Transverse colon (tissue), 3 donors: Measurements from ENCODE around the gene GRIN2A.

ENCODE experiments used
- POLR2A ChIP-seq: fragments of 450-650 bp; IDR thresholded peaks from one replicate; pipeline ENCODE4 v1.6.1; 2016; ENCODE audit warnings: antibody characterized with exemption, mild to moderate bottlenecking, moderate library complexity
- TF ChIP-seq, protein P1 (sequence below), 5 experiments: fragments of 200-600 bp in 3 of 5; fragments of 450-650 bp in 2 of 5; sonication (generic) in 3 of 5; IDR thresholded peaks; 1 replicate in 2 of 5; 2 replicates in 3 of 5; pipeline ENCODE4 v1.5.1; 2016 to 2017; ENCODE audit warnings: antibody characterized with exemption in 5 of 5, inconsistent platforms in 3 of 5, mild to moderate bottlenecking in 2 of 5, moderate library complexity in 1 of 5

DNA sequence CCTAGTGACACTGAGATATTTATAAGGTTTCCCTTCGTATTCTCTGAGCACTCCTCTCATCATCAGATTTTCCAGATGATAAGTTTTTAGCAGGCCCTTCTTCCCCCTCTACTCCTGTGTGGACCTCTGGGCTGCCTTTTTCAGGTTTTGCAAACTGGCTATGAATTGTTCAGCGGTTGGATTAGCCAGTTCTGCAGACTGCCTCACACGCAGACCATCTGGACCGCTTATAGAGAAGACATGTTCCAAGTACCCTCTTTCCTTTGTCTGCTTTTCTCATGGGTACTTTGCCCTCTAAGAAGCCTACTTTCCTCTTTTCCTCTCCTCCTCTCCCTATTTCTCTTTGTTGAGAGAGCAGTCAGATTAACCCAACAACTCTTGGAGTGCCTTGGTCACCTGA, 111.6 kb downstream of the GRIN2A start:
- TF ChIP-seq, protein P1, sequence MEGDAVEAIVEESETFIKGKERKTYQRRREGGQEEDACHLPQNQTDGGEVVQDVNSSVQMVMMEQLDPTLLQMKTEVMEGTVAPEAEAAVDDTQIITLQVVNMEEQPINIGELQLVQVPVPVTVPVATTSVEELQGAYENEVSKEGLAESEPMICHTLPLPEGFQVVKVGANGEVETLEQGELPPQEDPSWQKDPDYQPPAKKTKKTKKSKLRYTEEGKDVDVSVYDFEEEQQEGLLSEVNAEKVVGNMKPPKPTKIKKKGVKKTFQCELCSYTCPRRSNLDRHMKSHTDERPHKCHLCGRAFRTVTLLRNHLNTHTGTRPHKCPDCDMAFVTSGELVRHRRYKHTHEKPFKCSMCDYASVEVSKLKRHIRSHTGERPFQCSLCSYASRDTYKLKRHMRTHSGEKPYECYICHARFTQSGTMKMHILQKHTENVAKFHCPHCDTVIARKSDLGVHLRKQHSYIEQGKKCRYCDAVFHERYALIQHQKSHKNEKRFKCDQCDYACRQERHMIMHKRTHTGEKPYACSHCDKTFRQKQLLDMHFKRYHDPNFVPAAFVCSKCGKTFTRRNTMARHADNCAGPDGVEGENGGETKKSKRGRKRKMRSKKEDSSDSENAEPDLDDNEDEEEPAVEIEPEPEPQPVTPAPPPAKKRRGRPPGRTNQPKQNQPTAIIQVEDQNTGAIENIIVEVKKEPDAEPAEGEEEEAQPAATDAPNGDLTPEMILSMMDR (IDR thresholded peaks at IDR 0.05), result no peak
- no peak for TF ChIP-seq POLR2A
